Naive thymus-derived CD4-positive, alpha-beta T cell (primary cell): ENCODE measurements around the gene VCAN. TPM values are rescaled to one million over a fixed set of nuclear protein-coding genes. Genes with fewer than 3 reads are reported as not detected.

Source experiments
- ATAC-seq: fragments of 150-1000 bp; cut with Tn5 transposase; 2 replicates; pipeline ENCODE4 v1.10.0; 2021; ENCODE audit warnings: mild to moderate bottlenecking, moderate library complexity
- CTCF ChIA-PET: fragments of 350-600 bp; sonication (Branson Sonifier 250); formaldehyde crosslinking; loops from one replicate; lab custom pipeline; 2021; ENCODE audit warnings: antibody characterized with exemption; lab: Charles Lee
- POLR2A ChIA-PET: fragments of 350-600 bp; sonication (Branson Sonifier 250); formaldehyde crosslinking; loops from one replicate; lab custom pipeline; 2021; ENCODE audit warnings: antibody characterized with exemption, inconsistent platforms; lab: Charles Lee
- DNase-seq, 9 donors: peaks; one replicate each; pipeline versions ENCODE4 v3.0.0 to v3.0.0-alpha.2; 2020 to 2022; ENCODE audit warnings: mixed read lengths in 1 of 9
- H3K27ac ChIP-seq: one replicate; pipeline ENCODE4 v1.7.0; 2013; ENCODE audit warnings: mild to moderate bottlenecking, low read depth, low read length, moderate library complexity
- H3K27me3 ChIP-seq, 2 donors: one replicate each; pipeline ENCODE4 v1.7.0; 2013; ENCODE audit warnings: low read length in 2 of 2, mild to moderate bottlenecking in 2 of 2, moderate library complexity in 2 of 2; ENCODE audit not compliant: control insufficient read depth in 2 of 2, insufficient read depth in 2 of 2
- H3K36me3 ChIP-seq, 3 experiments: 1 replicate in 2 of 3; 2 replicates in 1 of 3; pipeline ENCODE4 v1.7.0; 2013; ENCODE audit warnings: low read length in 3 of 3, mild to moderate bottlenecking in 3 of 3, moderate library complexity in 1 of 3; ENCODE audit not compliant: insufficient read depth in 3 of 3, control insufficient read depth in 2 of 3
- H3K4me1 ChIP-seq, 2 donors: one replicate each; pipeline ENCODE4 v1.7.0; 2013; ENCODE audit warnings: low read length in 2 of 2, mild to moderate bottlenecking in 2 of 2, moderate library complexity in 1 of 2; ENCODE audit not compliant: control insufficient read depth in 2 of 2, insufficient read depth in 2 of 2
- H3K4me3 ChIP-seq: 2 replicates; pipeline ENCODE4 v1.7.0; 2013; ENCODE audit warnings: mild to moderate bottlenecking, low read length
- H3K9me3 ChIP-seq, 3 experiments: 1 replicate in 2 of 3; 2 replicates in 1 of 3; pipeline ENCODE4 v1.7.0; 2013; ENCODE audit warnings: low read length in 3 of 3; ENCODE audit not compliant: control insufficient read depth in 2 of 3
- H3K27ac Mint-ChIP-seq, 9 donors: one replicate each; pipeline ENCODE4 v1.8.0; 2020 to 2022; ENCODE audit warnings: mixed read lengths in 9 of 9, mild to moderate bottlenecking in 8 of 9, moderate library complexity in 5 of 9, inconsistent platforms in 2 of 9
- H3K27me3 Mint-ChIP-seq, 5 donors: one replicate each; pipeline ENCODE4 v1.8.0; 2021 to 2022; ENCODE audit warnings: mixed read lengths in 5 of 5, mild to moderate bottlenecking in 1 of 5
- H3K36me3 Mint-ChIP-seq, 5 donors: one replicate each; pipeline ENCODE4 v1.8.0; 2020 to 2022; ENCODE audit warnings: mixed read lengths in 5 of 5, mild to moderate bottlenecking in 3 of 5, inconsistent platforms in 1 of 5
- H3K4me1 Mint-ChIP-seq, 7 donors: one replicate each; pipeline ENCODE4 v1.8.0; 2020 to 2022; ENCODE audit warnings: mixed read lengths in 7 of 7, mild to moderate bottlenecking in 3 of 7, inconsistent platforms in 1 of 7
- H3K4me3 Mint-ChIP-seq, 10 donors: one replicate each; pipeline ENCODE4 v1.8.0; 2020 to 2022; ENCODE audit warnings: mild to moderate bottlenecking in 10 of 10, mixed read lengths in 10 of 10, moderate library complexity in 6 of 10, inconsistent platforms in 2 of 10
- H3K9me3 Mint-ChIP-seq, 11 donors: one replicate each; pipeline ENCODE4 v1.8.0; 2020 to 2022; ENCODE audit warnings: mixed read lengths in 11 of 11, mild to moderate bottlenecking in 4 of 11, inconsistent platforms in 1 of 11, moderate library complexity in 1 of 11
- intact Hi-C, 2 donors: fragments of 100-400 bp; cut with micrococcal nuclease; formaldehyde crosslinking; loops; one replicate each; pipeline ENCODE4 v1.15.1; 2023
- polyA plus RNA-seq, 2 donors: library from polyadenylated mRNA; unstranded; fragments of 300-500 nt; fragmentation: Illumina TruSeq; gene quantifications; one replicate each; pipeline ENCODE4 v1.2.3, GENCODE V29; 2021
- total RNA-seq, 6 experiments: library from RNA in 5 of 6; stranded (reverse) in 5 of 6; gene quantifications; 1 replicate in 5 of 6; 2 replicates in 1 of 6; pipeline ENCODE4 v1.2.3 and lab custom pipeline; 2021 to 2026

VCAN gene
- total and polyA plus RNA-seq, 7 experiments from 2014 or later: 0.28 to 563 (median 1.1) TPM

- H3K27me3 Mint-ChIP-seq: peaks cover 9 to 41% (median 30%) of the 10 kb centered on the region in 5 donors
- no peak for DNase-seq
- H3K9me3 Mint-ChIP-seq: peaks cover 0 to 8% (median 0%) of the 10 kb centered on the region in 11 donors
- Histone ChIP-seq H3K9me3 (no peaks in the 10 kb centered on the region), H3K4me1 (no peaks in the 10 kb centered on the region), H3K27ac (no peak overlapping the region), H3K27me3 (no peaks in the 10 kb centered on the region), H3K4me3 (no peak overlapping the region), H3K36me3 (no peaks in the 10 kb centered on the region)
- POLR2A ChIA-PET: no interaction called here
- peaks cover 0 to 5% (median 0%) of the 10 kb centered on the region in 5 donors for H3K36me3 Mint-ChIP-seq
- intact Hi-C loops: no loop called here
- no peak overlapping the region for H3K27ac Mint-ChIP-seq
- H3K4me1 Mint-ChIP-seq: peaks cover 0 to 2% (median 0%) of the 10 kb centered on the region in 7 donors
- H3K4me3 Mint-ChIP-seq: no peak overlapping the region
- CTCF ChIA-PET: no interaction called here
- no peak for ATAC-seq
Observed at GRCh38 chr5:83488821-83489220, 17.3 kb downstream of the VCAN start.

GRCh38 chr5:83490203-83490602, 18.7 kb downstream of the VCAN start:
- H3K4me3 ChIP-seq: no peak overlapping the region
- H3K4me1 ChIP-seq: no peaks in the 10 kb centered on the region
- no peak for DNase-seq
- H3K9me3 ChIP-seq: no peaks in the 10 kb centered on the region
- ATAC-seq: no peak
- ChIA-PET CTCF (no interaction called here), POLR2A (no interaction called here)
- intact Hi-C loops: no loop called here
- Mint-ChIP-seq H3K27ac (no peak overlapping the region), H3K36me3 (peaks cover 0 to 3% (median 0%) of the 10 kb centered on the region in 5 donors), H3K9me3 (peaks cover 0 to 4% (median 0%) of the 10 kb centered on the region in 11 donors), H3K27me3 (peaks cover 7 to 30% (median 22%) of the 10 kb centered on the region in 5 donors), H3K4me1 (no peaks in the 10 kb centered on the region), H3K4me3 (no peak overlapping the region)
- H3K36me3 ChIP-seq: no peaks in the 10 kb centered on the region
- no peak overlapping the region for H3K27ac ChIP-seq
- H3K27me3 ChIP-seq: no peaks in the 10 kb centered on the region

- Histone ChIP-seq H3K27me3 (no peaks in the 10 kb centered on the region), H3K27ac (no peak overlapping the region), H3K4me3 (no peak overlapping the region), H3K4me1 (no peaks in the 10 kb centered on the region), H3K9me3 (no peaks in the 10 kb centered on the region), H3K36me3 (no peaks in the 10 kb centered on the region)
- Mint-ChIP-seq H3K9me3 (no peaks in the 10 kb centered on the region), H3K36me3 (no peaks in the 10 kb centered on the region), H3K4me1 (no peaks in the 10 kb centered on the region), H3K27me3 (peaks cover 4 to 23% (median 16%) of the 10 kb centered on the region in 5 donors), H3K4me3 (no peak overlapping the region), H3K27ac (no peak overlapping the region)
- intact Hi-C loops: no loop called here
- ChIA-PET CTCF (no interaction called here), POLR2A (no interaction called here)
- no peak for DNase-seq
- ATAC-seq: no peak
Observed at GRCh38 chr5:83492331-83492730, 20.8 kb downstream of the VCAN start.

- POLR2A ChIA-PET: no interaction called here
- no peaks in the 10 kb centered on the region for H3K27me3 ChIP-seq
- intact Hi-C loops: no loop called here
Observed at GRCh38 chr5:83493644-83494043, 22.1 kb downstream of the VCAN start.

GRCh38 chr5:83494087-83494620, 22.6 kb downstream of the VCAN start:
- no peak for DNase-seq
- H3K4me3 ChIP-seq: no peak overlapping the region
- ATAC-seq: no peak
- ChIA-PET POLR2A (no interaction called here), CTCF (no interaction called here)
- H3K27ac Mint-ChIP-seq: no peak overlapping the region
- H3K4me3 Mint-ChIP-seq: no peak overlapping the region
- H3K9me3 Mint-ChIP-seq: no peaks in the 10 kb centered on the region
- intact Hi-C loops: no loop called here
- H3K4me1 Mint-ChIP-seq: peaks cover 0 to 2% (median 0%) of the 10 kb centered on the region in 7 donors
- H3K27me3 Mint-ChIP-seq: peaks cover 2 to 29% (median 16%) of the 10 kb centered on the region in 5 donors
- no peaks in the 10 kb centered on the region for H3K36me3 Mint-ChIP-seq
- H3K4me1 ChIP-seq: no peaks in the 10 kb centered on the region
- H3K9me3 ChIP-seq: no peaks in the 10 kb centered on the region
- H3K27ac ChIP-seq: no peak overlapping the region
- no peaks in the 10 kb centered on the region for H3K27me3 ChIP-seq
- H3K36me3 ChIP-seq: no peaks in the 10 kb centered on the region

More at GRCh38 chr5:83493644-83494043, 22.1 kb downstream of the VCAN start:
- no peaks in the 10 kb centered on the region for H3K4me1 ChIP-seq
- no peaks in the 10 kb centered on the region for H3K9me3 ChIP-seq
- no peak overlapping the region for H3K27ac Mint-ChIP-seq
- no peak for ATAC-seq
- no peaks in the 10 kb centered on the region for H3K9me3 Mint-ChIP-seq
- no peaks in the 10 kb centered on the region for H3K36me3 ChIP-seq
- H3K4me3 ChIP-seq: no peak overlapping the region
- no peak overlapping the region for H3K4me3 Mint-ChIP-seq
- CTCF ChIA-PET: no interaction called here
- DNase-seq: no peak
- no peaks in the 10 kb centered on the region for H3K36me3 Mint-ChIP-seq
- H3K4me1 Mint-ChIP-seq: no peaks in the 10 kb centered on the region
- no peak overlapping the region for H3K27ac ChIP-seq
- H3K27me3 Mint-ChIP-seq: peaks cover 4 to 24% (median 16%) of the 10 kb centered on the region in 5 donors

GRCh38 chr5:83494666-83495065, 23.1 kb downstream of the VCAN start:
- H3K9me3 ChIP-seq: no peaks in the 10 kb centered on the region
- no peak overlapping the region for H3K4me3 ChIP-seq
- no peaks in the 10 kb centered on the region for H3K27me3 ChIP-seq
- intact Hi-C loops: no loop called here
- no peaks in the 10 kb centered on the region for H3K36me3 Mint-ChIP-seq
- no peaks in the 10 kb centered on the region for H3K9me3 Mint-ChIP-seq
- peaks cover 0 to 2% (median 0%) of the 10 kb centered on the region in 7 donors for H3K4me1 Mint-ChIP-seq
- DNase-seq (no peak), ATAC-seq (no peak)
- no peak overlapping the region for H3K27ac ChIP-seq
- H3K36me3 ChIP-seq: no peaks in the 10 kb centered on the region
- H3K4me3 Mint-ChIP-seq: no peak overlapping the region
- CTCF ChIA-PET: no interaction called here
- H3K4me1 ChIP-seq: no peaks in the 10 kb centered on the region
- no peak overlapping the region for H3K27ac Mint-ChIP-seq
- POLR2A ChIA-PET: no interaction called here
- peaks cover 2 to 27% (median 16%) of the 10 kb centered on the region in 5 donors for H3K27me3 Mint-ChIP-seq

- no peaks in the 10 kb centered on the region for H3K27me3 ChIP-seq
- DNase-seq: no peak
- no peaks in the 10 kb centered on the region for H3K36me3 ChIP-seq
- ChIA-PET CTCF (no interaction called here), POLR2A (no interaction called here)
- no peak overlapping the region for H3K4me3 ChIP-seq
- Mint-ChIP-seq H3K9me3 (peaks cover 0 to 3% (median 0%) of the 10 kb centered on the region in 11 donors), H3K27ac (no peak overlapping the region), H3K27me3 (peaks cover 2 to 20% (median 9%) of the 10 kb centered on the region in 5 donors), H3K36me3 (no peaks in the 10 kb centered on the region), H3K4me3 (no peak overlapping the region), H3K4me1 (peaks cover 0 to 2% (median 0%) of the 10 kb centered on the region in 7 donors)
- no peaks in the 10 kb centered on the region for H3K4me1 ChIP-seq
- intact Hi-C loops: no loop called here
- H3K9me3 ChIP-seq: no peaks in the 10 kb centered on the region
- ATAC-seq: no peak
- H3K27ac ChIP-seq: no peak overlapping the region
Observed at GRCh38 chr5:83496626-83497025, 25.1 kb downstream of the VCAN start.
